ENCODE data around the gene TBC1D14.

Gene TBC1D14

DNA sequence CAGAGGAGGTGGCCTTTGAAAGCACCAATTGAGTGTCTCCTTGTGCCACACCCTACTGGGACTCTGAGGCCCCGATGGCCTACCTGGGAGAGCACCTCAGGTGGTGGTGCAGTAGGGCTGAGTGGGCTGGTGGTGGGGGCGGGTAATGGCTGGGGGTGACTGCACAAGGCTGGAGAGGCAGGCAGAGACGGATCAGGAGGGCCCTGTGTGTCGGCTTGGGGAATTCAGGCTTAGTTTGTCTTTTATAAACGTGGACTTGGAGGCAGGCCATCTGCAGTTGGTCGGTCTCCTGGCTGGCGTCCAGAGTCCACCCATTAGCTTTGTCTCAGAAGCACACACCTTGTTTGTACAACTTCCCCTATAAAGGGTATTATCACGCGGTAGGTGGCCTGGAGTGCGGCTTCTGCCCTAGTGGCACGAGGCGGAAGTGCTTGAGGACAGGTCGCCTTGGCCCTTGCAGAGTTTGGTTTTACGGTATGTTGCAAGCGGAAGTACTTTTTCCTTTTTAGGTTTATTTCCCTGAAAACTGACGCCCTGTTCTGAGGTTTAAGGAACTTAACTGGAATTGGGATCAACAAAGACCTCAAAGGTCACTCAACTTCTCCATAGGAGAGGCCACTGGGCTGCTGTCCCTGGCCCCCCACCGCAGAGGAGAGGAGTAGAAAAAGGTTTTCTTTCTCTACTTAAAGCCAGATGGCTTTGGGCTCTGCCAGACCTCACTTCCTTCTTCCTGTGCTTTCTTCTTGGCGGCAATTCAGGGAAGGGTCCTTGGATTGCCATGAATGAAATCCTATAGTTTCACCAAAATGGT is 8.0 kb downstream of the TBC1D14 start:
- 0 out of 2 replicates have a peak, but pooled peaks have one; percentile 15 for TF ChIP-seq CTCF (IDR thresholded peaks at IDR 0.05; ENCODE audit: low read depth, low read length)
- H3K4me3 ChIP-seq (ENCODE audit: low read depth, low read length) = no peak overlapping the region

DNA sequence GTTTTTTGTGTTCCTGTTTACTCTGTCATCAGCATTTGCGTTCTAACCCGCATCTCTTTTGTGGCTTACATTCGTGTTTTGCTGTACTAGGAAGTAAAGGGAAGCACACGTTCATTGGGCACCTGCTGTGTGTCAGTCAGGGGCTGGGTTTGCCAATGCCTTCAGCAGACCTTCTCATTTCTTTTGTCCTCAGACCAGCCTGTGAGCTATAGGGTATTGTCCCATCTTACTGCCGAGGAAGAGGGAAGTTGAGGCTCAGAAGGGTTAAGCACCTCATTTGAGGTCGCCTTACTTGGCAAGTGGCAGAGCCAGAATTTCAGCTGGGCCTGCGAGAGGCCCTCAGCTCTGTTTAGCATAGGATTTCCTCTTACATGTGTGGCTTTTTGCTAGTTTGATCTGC is 8.7 kb downstream of the TBC1D14 start:
- H3K4me3 ChIP-seq (ENCODE audit: low read depth, low read length) = no peak overlapping the region

GRCh38 chr4:6920171-6920570 is 10.5 kb downstream of the TBC1D14 start:
- H3K4me3 ChIP-seq (ENCODE audit: low read depth, low read length) = no peak overlapping the region
- TF ChIP-seq CTCF (IDR thresholded peaks at IDR 0.05; ENCODE audit: low read depth, low read length) = no peak

More for the DNA sequence above, 8.7 kb downstream of the TBC1D14 start:
- no peak for TF ChIP-seq CTCF (IDR thresholded peaks at IDR 0.05; ENCODE audit: low read depth, low read length)

- no peak overlapping the region for H3K4me3 ChIP-seq (ENCODE audit: low read depth, low read length)
- TF ChIP-seq CTCF (IDR thresholded peaks at IDR 0.05; ENCODE audit: low read depth, low read length) = no peak
Observed at GRCh38 chr4:6923507-6923906, 13.9 kb downstream of the TBC1D14 start.

DNA sequence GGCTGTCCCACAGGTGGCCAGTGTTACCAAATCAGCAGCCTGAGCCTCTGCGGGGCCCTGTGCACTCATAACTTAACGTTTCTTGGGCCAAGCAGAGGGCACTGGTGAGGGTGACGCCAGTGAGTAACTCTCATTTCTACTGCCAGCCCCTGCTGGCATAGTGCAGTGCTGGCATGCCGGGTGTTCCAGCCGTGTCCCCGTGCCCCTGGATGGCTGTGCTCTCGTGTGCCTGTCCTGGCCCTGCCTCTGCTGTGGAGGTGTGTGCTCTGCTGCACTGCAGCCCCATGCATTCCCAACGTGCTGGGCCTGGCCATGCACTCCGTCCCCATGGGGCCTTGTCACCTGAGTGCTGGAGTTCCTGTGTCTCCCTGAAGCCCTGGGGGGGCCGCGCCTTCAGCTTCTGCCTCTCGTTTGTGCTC is 14.7 kb downstream of the TBC1D14 start:
- TF ChIP-seq CTCF (IDR thresholded peaks at IDR 0.05; ENCODE audit: low read depth, low read length) = no peak
- no peak overlapping the region for H3K4me3 ChIP-seq (ENCODE audit: low read depth, low read length)

GRCh38 chr4:6925357-6925836 is 15.8 kb downstream of the TBC1D14 start:
- no peak for TF ChIP-seq CTCF (IDR thresholded peaks at IDR 0.05; ENCODE audit: low read depth, low read length)
- H3K4me3 ChIP-seq (ENCODE audit: low read depth, low read length) = no peak overlapping the region

DNA sequence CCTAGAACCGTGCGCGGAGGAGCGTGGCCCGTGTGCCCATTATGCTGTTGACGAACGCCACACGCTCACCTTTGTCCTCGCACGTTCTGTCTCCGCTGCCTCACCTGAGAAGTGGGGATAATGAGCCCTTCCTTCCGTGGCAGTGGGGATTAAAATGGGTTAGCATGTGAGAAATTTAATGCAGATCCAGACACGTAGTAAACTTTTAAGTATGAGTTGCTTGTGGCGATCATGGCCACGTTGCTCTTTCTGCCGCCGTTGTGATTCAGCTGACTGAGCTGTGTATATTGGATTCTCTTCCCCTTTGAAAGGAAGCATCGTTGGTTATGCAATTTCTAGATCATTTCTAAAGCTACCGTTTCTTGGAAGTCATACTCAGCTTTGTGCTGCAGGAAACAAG is 16.5 kb downstream of the TBC1D14 start:
- no peak overlapping the region for H3K4me3 ChIP-seq (ENCODE audit: low read depth, low read length)
- TF ChIP-seq CTCF (IDR thresholded peaks at IDR 0.05; ENCODE audit: low read depth, low read length) = no peak

Measured in WI38 (cell line).